ENCODE measurements around the gene IL4I1. TPM values are rescaled to one million over a fixed set of nuclear protein-coding genes. Genes with fewer than 3 reads are reported as not detected.

IL4I1 gene
- total and polyA plus RNA-seq, 4 donors: 3.6 to 21.2 (median 3.8) TPM

- Histone ChIP-seq H3K4me3 (no peak overlapping the region), H3K9ac (ENCODE audit: insufficient read depth in 1 of 2, low read length in 2 of 2) (no peak overlapping the region), H3K9me3 (ENCODE audit: control insufficient read depth in 4 of 4, insufficient read depth in 3 of 4, low read length in 3 of 4) (no peaks in the 10 kb centered on the region), H3K4me1 (ENCODE audit: control insufficient read depth in 5 of 5, insufficient read depth in 5 of 5, low read length in 5 of 5) (peaks cover 0 to 3% (median 0%) of the 10 kb centered on the region in 5 donors), H3K36me3 (ENCODE audit: control insufficient read depth in 4 of 4, insufficient read depth in 4 of 4, low read length in 4 of 4) (peaks cover 7 to 41% (median 26%) of the 10 kb centered on the region in 4 donors), H3K27me3 (ENCODE audit: control insufficient read depth in 3 of 3, insufficient read depth in 3 of 3, low read length in 2 of 3) (no peaks in the 10 kb centered on the region), H3K27ac (ENCODE audit: low read depth in 1 of 2, low read length in 1 of 2) (no peak overlapping the region)
- no peak for DNase-seq
- no peak for TF ChIP-seq CTCF (IDR thresholded peaks at IDR 0.05; ENCODE audit: control extremely low read depth, extremely low read depth)
- no peak for ATAC-seq (ENCODE audit: insufficient read depth, low FRiP score)
- WGBS, 2 donors: 96 to 97% methylated on average over 37 of the region's 37 CpGs
Measured at GRCh38 chr19:49908480-49909420, 12.1 kb upstream of the IL4I1 start.

GRCh38 chr19:49907745-49908446 is 11.2 kb upstream of the IL4I1 start:
- DNase-seq: no peak
- peaks cover 0 to 3% (median 0%) of the 10 kb centered on the region in 5 donors for H3K4me1 ChIP-seq (ENCODE audit: control insufficient read depth in 5 of 5, insufficient read depth in 5 of 5, low read length in 5 of 5)
- peaks cover 7 to 37% (median 26%) of the 10 kb centered on the region in 4 donors for H3K36me3 ChIP-seq (ENCODE audit: control insufficient read depth in 4 of 4, insufficient read depth in 4 of 4, low read length in 4 of 4)

GRCh38 chr19:49906879-49907564 is 10.3 kb upstream of the IL4I1 start:
- H3K27ac ChIP-seq (ENCODE audit: low read depth in 1 of 2, low read length in 1 of 2): no peak overlapping the region
- DNase-seq: no peak
- no peak for TF ChIP-seq CTCF (IDR thresholded peaks at IDR 0.05; ENCODE audit: control extremely low read depth, extremely low read depth)
- H3K4me3 ChIP-seq: no peak overlapping the region
- WGBS, 2 donors: 89 to 96% methylated on average over 16 of the region's 16 CpGs
- H3K9ac ChIP-seq (ENCODE audit: insufficient read depth in 1 of 2, low read length in 2 of 2): no peak overlapping the region
- no peaks in the 10 kb centered on the region for H3K9me3 ChIP-seq (ENCODE audit: control insufficient read depth in 4 of 4, insufficient read depth in 3 of 4, low read length in 3 of 4)
- H3K27me3 ChIP-seq (ENCODE audit: control insufficient read depth in 3 of 3, insufficient read depth in 3 of 3, low read length in 2 of 3): no peaks in the 10 kb centered on the region
- no peaks in the 10 kb centered on the region for H3K4me1 ChIP-seq (ENCODE audit: control insufficient read depth in 5 of 5, insufficient read depth in 5 of 5, low read length in 5 of 5)
- H3K36me3 ChIP-seq (ENCODE audit: control insufficient read depth in 4 of 4, insufficient read depth in 4 of 4, low read length in 4 of 4): peaks cover 7 to 34% (median 24%) of the 10 kb centered on the region in 4 donors
- no peak for ATAC-seq (ENCODE audit: insufficient read depth, low FRiP score)

More at GRCh38 chr19:49907745-49908446, 11.2 kb upstream of the IL4I1 start:
- H3K9ac ChIP-seq (ENCODE audit: insufficient read depth in 1 of 2, low read length in 2 of 2): no peak overlapping the region
- no peaks in the 10 kb centered on the region for H3K9me3 ChIP-seq (ENCODE audit: control insufficient read depth in 4 of 4, insufficient read depth in 3 of 4, low read length in 3 of 4)
- H3K27ac ChIP-seq (ENCODE audit: low read depth in 1 of 2, low read length in 1 of 2): no peak overlapping the region
- ATAC-seq (ENCODE audit: insufficient read depth, low FRiP score): no peak
- no peak for TF ChIP-seq CTCF (IDR thresholded peaks at IDR 0.05; ENCODE audit: control extremely low read depth, extremely low read depth)
- no peak overlapping the region for H3K4me3 ChIP-seq
- WGBS, 2 donors: 95% methylated on average over 23 of the region's 23 CpGs
- no peaks in the 10 kb centered on the region for H3K27me3 ChIP-seq (ENCODE audit: control insufficient read depth in 3 of 3, insufficient read depth in 3 of 3, low read length in 2 of 3)
